SK-N-SH treated with all-trans-retinoic acid at 6 μM for 48 hours (cell line): ENCODE measurements around the gene PNMT.

Experiments
- ATAC-seq: fragments of 200-7000 bp; cut with Tn5 transposase; 3 replicates; pipeline ENCODE4 v1.9.1; 2020; ENCODE audit warnings: mild to moderate bottlenecking, moderate library complexity
- ARNTL ChIP-seq: fragments of 450-650 bp; formaldehyde crosslinking; IDR thresholded peaks from 2 replicates; pipeline ENCODE4 v1.5.0; 2020; ENCODE audit warnings: low read depth, mild to moderate bottlenecking, moderate library complexity, borderline replicate concordance
- BACH2 ChIP-seq: fragments of 250-450 bp; sonication (Bioruptor Pico); IDR thresholded peaks from 2 replicates; pipeline ENCODE4 v1.9.0; 2021; ENCODE audit warnings: mild to moderate bottlenecking, borderline replicate concordance
- CSDC2 ChIP-seq: fragments of 250-450 bp; sonication (Bioruptor Pico); IDR thresholded peaks from 2 replicates; pipeline ENCODE4 v1.5.0; 2020; ENCODE audit warnings: mild to moderate bottlenecking, moderate library complexity
- ESRRG ChIP-seq: fragments of 250-450 bp; sonication (Bioruptor Pico); IDR thresholded peaks from 2 replicates; pipeline ENCODE4 v1.6.1; 2021; ENCODE audit warnings: mild to moderate bottlenecking
- GLIS3 ChIP-seq: fragments of 250-450 bp; sonication (Bioruptor Pico); IDR thresholded peaks from 2 replicates; pipeline ENCODE4 v1.5.0; 2020; ENCODE audit warnings: mild to moderate bottlenecking, moderate library complexity
- ISL1 ChIP-seq: fragments of 250-450 bp; sonication (Bioruptor Pico); IDR thresholded peaks from 2 replicates; pipeline ENCODE4 v2.1.2; 2022; ENCODE audit warnings: mild to moderate bottlenecking, moderate library complexity
- OSR1 ChIP-seq: fragments of 250-450 bp; sonication (Bioruptor Pico); IDR thresholded peaks from 2 replicates; pipeline ENCODE4 v1.8.0; 2022; ENCODE audit warnings: moderate library complexity, mild to moderate bottlenecking, inconsistent platforms
- PATZ1 ChIP-seq: fragments of 250-450 bp; sonication (Bioruptor Pico); IDR thresholded peaks from 2 replicates; pipeline ENCODE4 v1.8.0; 2020; ENCODE audit warnings: mild to moderate bottlenecking, moderate library complexity, borderline replicate concordance
- POU6F1 ChIP-seq: fragments of 250-450 bp; sonication (Bioruptor Pico); IDR thresholded peaks from 2 replicates; pipeline ENCODE4 v1.8.0; 2021; ENCODE audit warnings: low read depth, mild to moderate bottlenecking, moderate library complexity, borderline replicate concordance
- PPARA ChIP-seq: fragments of 250-450 bp; sonication (Bioruptor Pico); IDR thresholded peaks from 2 replicates; pipeline ENCODE4 v1.5.0; 2020; ENCODE audit warnings: mild to moderate bottlenecking, borderline replicate concordance
- SNAI2 ChIP-seq: fragments of 250-450 bp; sonication (Bioruptor Pico); IDR thresholded peaks from 2 replicates; pipeline ENCODE4 v1.5.0; 2020; ENCODE audit warnings: mild to moderate bottlenecking, moderate library complexity
- TCF4 ChIP-seq: fragments of 250-450 bp; sonication (Bioruptor Pico); IDR thresholded peaks from 2 replicates; pipeline ENCODE4 v1.8.0; 2021; ENCODE audit warnings: mild to moderate bottlenecking, moderate library complexity, borderline replicate concordance
- TOX ChIP-seq: fragments of 250-450 bp; sonication (Bioruptor Pico); IDR thresholded peaks from 2 replicates; pipeline ENCODE4 v1.8.0; 2021; ENCODE audit warnings: mild to moderate bottlenecking, moderate library complexity, borderline replicate concordance
- TSHZ2 ChIP-seq: fragments of 250-450 bp; sonication (Bioruptor Pico); IDR thresholded peaks from 2 replicates; pipeline ENCODE4 v1.5.0; 2020; ENCODE audit warnings: mild to moderate bottlenecking, moderate library complexity
- ZC3H10 ChIP-seq: fragments of 250-450 bp; sonication (Bioruptor Pico); IDR thresholded peaks from 2 replicates; pipeline ENCODE4 v1.5.1; 2021; ENCODE audit warnings: mild to moderate bottlenecking, moderate library complexity
- ZFP3 ChIP-seq: fragments of 250-450 bp; sonication (Bioruptor Pico); IDR thresholded peaks from 2 replicates; pipeline ENCODE4 v1.5.0; 2020; ENCODE audit warnings: mild to moderate bottlenecking, moderate library complexity
- ZNF565 ChIP-seq: fragments of 450-650 bp; formaldehyde crosslinking; conservative IDR thresholded peaks from 2 replicates; pipeline ENCODE4 v1.5.0; 2020; ENCODE audit warnings: low read depth, mild to moderate bottlenecking, moderate library complexity
- ZNF70 ChIP-seq: fragments of 450-650 bp; formaldehyde crosslinking; IDR thresholded peaks from 2 replicates; pipeline ENCODE4 v1.5.0; 2020; ENCODE audit warnings: mild to moderate bottlenecking, moderate library complexity
- ZNF8 ChIP-seq: fragments of 450-650 bp; formaldehyde crosslinking; IDR thresholded peaks from 2 replicates; pipeline ENCODE4 v1.5.0; 2020; ENCODE audit warnings: mild to moderate bottlenecking, moderate library complexity
- TF ChIP-seq, protein P1 (sequence below): fragments of 250-450 bp; sonication (Bioruptor Pico); IDR thresholded peaks from 2 replicates; pipeline ENCODE4 v1.5.1; 2020; ENCODE audit warnings: low read depth, mild to moderate bottlenecking, moderate library complexity
- TF ChIP-seq, protein P2 (sequence below): fragments of 250-450 bp; sonication (Bioruptor Pico); IDR thresholded peaks from 2 replicates; pipeline ENCODE4 v1.5.1; 2021; ENCODE audit warnings: mild to moderate bottlenecking, moderate library complexity

PNMT gene

GRCh38 chr17:39660397-39661385 lies 7.6 kb upstream of the PNMT start:
- no peak for ATAC-seq
- TF ChIP-seq ISL1: no peak
- TF ChIP-seq TSHZ2: no peak
- TF ChIP-seq BACH2: no peak
- no peak for TF ChIP-seq ZNF8 (CRISPR knock-in tag)
- TF ChIP-seq, protein P1, sequence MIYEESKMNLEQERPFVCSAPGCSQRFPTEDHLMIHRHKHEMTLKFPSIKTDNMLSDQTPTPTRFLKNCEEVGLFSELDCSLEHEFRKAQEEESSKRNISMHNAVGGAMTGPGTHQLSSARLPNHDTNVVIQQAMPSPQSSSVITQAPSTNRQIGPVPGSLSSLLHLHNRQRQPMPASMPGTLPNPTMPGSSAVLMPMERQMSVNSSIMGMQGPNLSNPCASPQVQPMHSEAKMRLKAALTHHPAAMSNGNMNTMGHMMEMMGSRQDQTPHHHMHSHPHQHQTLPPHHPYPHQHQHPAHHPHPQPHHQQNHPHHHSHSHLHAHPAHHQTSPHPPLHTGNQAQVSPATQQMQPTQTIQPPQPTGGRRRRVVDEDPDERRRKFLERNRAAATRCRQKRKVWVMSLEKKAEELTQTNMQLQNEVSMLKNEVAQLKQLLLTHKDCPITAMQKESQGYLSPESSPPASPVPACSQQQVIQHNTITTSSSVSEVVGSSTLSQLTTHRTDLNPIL (CRISPR knock-in tag): no peak
- TF ChIP-seq OSR1 (CRISPR knock-in tag): no peak
- no peak for TF ChIP-seq CSDC2 (CRISPR knock-in tag)
- no peak for TF ChIP-seq TCF4 (CRISPR knock-in tag)

- TF ChIP-seq GLIS3 (CRISPR knock-in tag) (no peak), ISL1 (no peak), ARNTL (CRISPR knock-in tag) (no peak), SNAI2 (no peak), ESRRG (CRISPR knock-in tag) (no peak), OSR1 (CRISPR knock-in tag) (no peak), PATZ1 (CRISPR knock-in tag) (no peak), ZC3H10 (CRISPR knock-in tag) (no peak), POU6F1 (CRISPR knock-in tag) (no peak), BACH2 (no peak), TOX (CRISPR knock-in tag) (no peak), ZFP3 (CRISPR knock-in tag) (no peak)
- no peak for ATAC-seq
Measured at GRCh38 chr17:39661744-39662541, 6.3 kb upstream of the PNMT start.

GRCh38 chr17:39662551-39663339 lies 5.5 kb upstream of the PNMT start:
- ATAC-seq: no peak
- TF ChIP-seq TOX (CRISPR knock-in tag) (no peak), POU6F1 (CRISPR knock-in tag) (no peak), ZC3H10 (CRISPR knock-in tag) (no peak), ZNF565 (CRISPR knock-in tag) (no peak), GLIS3 (CRISPR knock-in tag) (no peak), TCF4 (CRISPR knock-in tag) (no peak), PATZ1 (CRISPR knock-in tag) (no peak), PPARA (CRISPR knock-in tag) (no peak), ZNF70 (CRISPR knock-in tag) (no peak)
- TF ChIP-seq, protein P2, sequence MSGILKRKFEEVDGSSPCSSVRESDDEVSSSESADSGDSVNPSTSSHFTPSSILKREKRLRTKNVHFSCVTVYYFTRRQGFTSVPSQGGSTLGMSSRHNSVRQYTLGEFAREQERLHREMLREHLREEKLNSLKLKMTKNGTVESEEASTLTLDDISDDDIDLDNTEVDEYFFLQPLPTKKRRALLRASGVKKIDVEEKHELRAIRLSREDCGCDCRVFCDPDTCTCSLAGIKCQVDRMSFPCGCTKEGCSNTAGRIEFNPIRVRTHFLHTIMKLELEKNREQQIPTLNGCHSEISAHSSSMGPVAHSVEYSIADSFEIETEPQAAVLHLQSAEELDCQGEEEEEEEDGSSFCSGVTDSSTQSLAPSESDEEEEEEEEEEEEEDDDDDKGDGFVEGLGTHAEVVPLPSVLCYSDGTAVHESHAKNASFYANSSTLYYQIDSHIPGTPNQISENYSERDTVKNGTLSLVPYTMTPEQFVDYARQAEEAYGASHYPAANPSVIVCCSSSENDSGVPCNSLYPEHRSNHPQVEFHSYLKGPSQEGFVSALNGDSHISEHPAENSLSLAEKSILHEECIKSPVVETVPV (CRISPR knock-in tag): no peak
